ENCODE results near the gene KCNIP4. TPM values are rescaled to one million over a fixed set of nuclear protein-coding genes. Genes with fewer than 3 reads are reported as not detected.

KCNIP4 gene
- total and polyA plus RNA-seq, 2 donors from 2014 or later, result 9.8 to 43.9 TPM

GRCh38 chr4:20857081-20857480 lies 1091.5 kb downstream of the KCNIP4 start:
- Histone ChIP-seq H3K36me3 (ENCODE audit: control insufficient read depth in 2 of 3, insufficient read depth in 3 of 3, low read length in 3 of 3) (no peaks in the 10 kb centered on the region), H3K4me3 (ENCODE audit: low read length in 3 of 3) (no peak overlapping the region), H3K9ac (ENCODE audit: low read length in 3 of 3) (no peak overlapping the region), H3K9me3 (ENCODE audit: control insufficient read depth in 2 of 3, insufficient read depth in 1 of 3, low read length in 3 of 3) (peaks cover 0 to 4% (median 0%) of the 10 kb centered on the region in 3 donors), H3K4me1 (ENCODE audit: control insufficient read depth in 2 of 3, insufficient read depth in 2 of 3, low read depth in 1 of 3, low read length in 3 of 3) (no peaks in the 10 kb centered on the region), H3K27me3 (ENCODE audit: control insufficient read depth, insufficient read depth, low read length) (no peaks in the 10 kb centered on the region), H3K27ac (ENCODE audit: low read depth in 2 of 2, low read length in 2 of 2) (no peak overlapping the region)
- TF ChIP-seq CTCF (IDR thresholded peaks at IDR 0.05; ENCODE audit: borderline replicate concordance, extremely low read depth, insufficient read depth), result no peak
- FAIRE-seq (no peak), DNase-seq (no peak)
- intact Hi-C loops (cut with DNase I), result no loop called here

GRCh38 chr4:20847124-20847747 lies 1101.3 kb downstream of the KCNIP4 start:
- Histone ChIP-seq H3K4me1 (ENCODE audit: control insufficient read depth in 2 of 3, insufficient read depth in 2 of 3, low read depth in 1 of 3, low read length in 3 of 3) (no peaks in the 10 kb centered on the region), H3K27ac (ENCODE audit: low read depth in 2 of 2, low read length in 2 of 2) (no peak overlapping the region), H3K9me3 (ENCODE audit: control insufficient read depth in 2 of 3, insufficient read depth in 1 of 3, low read length in 3 of 3) (no peaks in the 10 kb centered on the region), H3K4me3 (ENCODE audit: low read length in 3 of 3) (no peak overlapping the region), H3K9ac (ENCODE audit: low read length in 3 of 3) (no peak overlapping the region), H3K36me3 (ENCODE audit: control insufficient read depth in 2 of 3, insufficient read depth in 3 of 3, low read length in 3 of 3) (no peaks in the 10 kb centered on the region), H3K27me3 (ENCODE audit: control insufficient read depth, insufficient read depth, low read length) (no peaks in the 10 kb centered on the region)
- intact Hi-C loops (cut with DNase I), result no loop called here
- FAIRE-seq (no peak), DNase-seq (no peak)
- TF ChIP-seq CTCF (IDR thresholded peaks at IDR 0.05; ENCODE audit: borderline replicate concordance, extremely low read depth, insufficient read depth), result no peak

GRCh38 chr4:20844311-20844710 lies 1104.3 kb downstream of the KCNIP4 start:
- no peak for FAIRE-seq
- no peak for TF ChIP-seq CTCF (IDR thresholded peaks at IDR 0.05; ENCODE audit: borderline replicate concordance, extremely low read depth, insufficient read depth)

More at GRCh38 chr4:20844311-20844710, 1104.3 kb downstream of the KCNIP4 start:
- H3K4me3 ChIP-seq (ENCODE audit: low read length in 3 of 3), result no peak overlapping the region
- no peaks in the 10 kb centered on the region for H3K27me3 ChIP-seq (ENCODE audit: control insufficient read depth, insufficient read depth, low read length)
- no peak overlapping the region for H3K9ac ChIP-seq (ENCODE audit: low read length in 3 of 3)
- H3K4me1 ChIP-seq (ENCODE audit: control insufficient read depth in 2 of 3, insufficient read depth in 2 of 3, low read depth in 1 of 3, low read length in 3 of 3), result no peaks in the 10 kb centered on the region
- DNase-seq, result no peak
- H3K36me3 ChIP-seq (ENCODE audit: control insufficient read depth in 2 of 3, insufficient read depth in 3 of 3, low read length in 3 of 3), result no peaks in the 10 kb centered on the region
- no peak overlapping the region for H3K27ac ChIP-seq (ENCODE audit: low read depth in 2 of 2, low read length in 2 of 2)
- intact Hi-C loops (cut with DNase I), result no loop called here
- H3K9me3 ChIP-seq (ENCODE audit: control insufficient read depth in 2 of 3, insufficient read depth in 1 of 3, low read length in 3 of 3), result no peaks in the 10 kb centered on the region

Measured in kidney (tissue), 14 donors.